GM15510 (cell line): ENCODE measurements around the gene MAGI2.

Experiments used
- POLR2A ChIP-seq: IDR thresholded peaks from 3 replicates; pipeline ENCODE4 v1.6.1; 2011; ENCODE audit warnings: borderline replicate concordance; ENCODE audit not compliant: insufficient read length; ENCODE audit errors: extremely low read depth

Gene MAGI2

GRCh38 chr7:78223598-78223997, 1229.9 kb downstream of the MAGI2 start:
- no peak for TF ChIP-seq POLR2A

DNA sequence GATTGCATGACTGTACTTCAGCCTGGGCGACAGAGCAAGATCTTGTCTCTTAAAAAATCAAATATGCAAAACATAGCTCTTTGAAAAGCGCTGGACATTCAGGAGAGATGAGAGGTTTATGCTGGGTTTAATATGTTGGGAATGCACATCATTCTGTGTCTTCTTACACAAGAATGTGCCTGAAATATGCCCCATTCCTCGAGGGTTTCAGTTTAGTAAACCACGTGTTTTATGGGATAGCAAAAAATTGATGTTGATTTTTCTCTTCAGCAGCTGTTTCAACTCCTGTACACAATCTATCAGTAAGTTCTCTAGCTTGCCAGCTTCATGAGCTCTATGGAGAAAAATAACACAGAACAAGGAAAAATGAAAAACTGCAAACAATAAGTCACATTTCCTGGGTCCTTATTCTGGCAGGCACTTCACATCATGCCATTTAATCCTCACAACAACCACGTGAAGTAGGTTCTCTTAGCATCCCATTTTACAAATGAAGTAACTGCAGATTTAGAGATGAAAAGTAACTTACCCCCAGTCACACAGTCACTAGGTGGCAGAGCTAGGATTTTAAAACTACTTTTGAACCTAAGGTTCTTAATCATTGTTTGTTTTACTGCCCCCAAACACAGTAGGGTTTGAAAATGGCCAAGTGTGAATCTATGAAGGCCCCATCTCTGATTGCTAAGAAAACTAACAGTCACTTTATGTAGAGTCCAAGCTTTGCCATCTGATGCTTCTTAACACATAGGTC, 1231.3 kb downstream of the MAGI2 start:
- no peak for TF ChIP-seq POLR2A

DNA sequence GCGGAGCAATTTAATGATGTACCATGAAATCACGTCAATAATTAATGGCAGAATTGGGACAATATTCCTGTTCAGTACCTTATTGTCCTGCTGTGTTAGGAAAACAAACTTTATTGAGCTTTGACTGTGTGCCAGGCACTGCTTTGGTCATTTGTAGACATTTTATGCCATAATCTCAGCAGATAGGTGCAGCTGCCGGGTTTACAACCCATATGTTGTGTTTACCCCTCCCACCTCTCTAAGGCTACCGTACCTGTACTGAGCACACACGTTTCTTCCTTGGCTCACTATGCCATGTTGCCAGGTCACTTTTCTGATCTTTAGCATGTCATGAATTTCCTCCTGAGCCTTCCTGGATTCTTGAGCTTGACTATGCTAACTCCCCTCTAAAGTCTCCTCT, 1232.7 kb downstream of the MAGI2 start:
- TF ChIP-seq POLR2A: no peak

GRCh38 chr7:78218876-78219275, 1234.6 kb downstream of the MAGI2 start:
- TF ChIP-seq POLR2A: no peak

- no peak for TF ChIP-seq POLR2A
These were observed 1235.4 kb downstream of the MAGI2 start for GRCh38 chr7:78218051-78218450.

DNA sequence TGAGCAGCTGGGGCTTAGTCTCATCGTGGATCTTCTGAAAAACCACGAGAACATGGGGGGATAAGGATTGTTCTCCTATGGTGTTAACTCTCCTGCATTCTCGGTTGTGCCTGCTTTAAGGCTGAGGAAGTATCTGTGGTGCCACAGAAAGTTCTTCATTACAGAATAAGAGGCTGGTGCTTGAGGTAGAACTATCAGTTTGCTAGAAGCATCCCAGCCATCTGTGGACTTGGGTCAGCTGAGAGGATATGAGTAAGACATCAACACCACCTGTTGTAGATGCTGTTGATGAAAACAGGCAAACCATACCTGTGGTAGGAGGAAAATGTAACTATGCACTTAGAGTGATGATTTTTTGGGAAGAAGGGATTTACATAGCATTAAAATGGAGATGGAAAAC, 1238.3 kb downstream of the MAGI2 start:
- no peak for TF ChIP-seq POLR2A

DNA sequence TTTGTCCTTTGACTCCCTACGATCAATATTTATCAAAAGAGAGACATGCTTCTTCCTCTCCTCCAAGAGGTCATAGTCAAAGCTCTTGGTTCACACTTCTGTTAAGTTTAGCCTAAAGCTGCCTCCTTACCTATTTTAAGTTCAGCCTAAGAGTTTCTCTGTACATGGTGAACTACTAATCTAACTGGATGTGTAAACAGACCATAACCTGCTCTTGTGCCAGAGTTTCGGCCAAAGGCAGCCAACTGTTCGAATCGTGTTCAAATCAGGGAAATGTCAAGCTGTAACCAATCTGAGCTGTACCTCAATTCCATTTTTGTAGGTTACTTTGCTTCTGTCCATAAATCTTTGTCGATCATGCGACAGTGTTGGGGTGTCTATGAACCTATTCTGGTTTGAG, 1240.1 kb downstream of the MAGI2 start:
- TF ChIP-seq POLR2A: no peak

DNA sequence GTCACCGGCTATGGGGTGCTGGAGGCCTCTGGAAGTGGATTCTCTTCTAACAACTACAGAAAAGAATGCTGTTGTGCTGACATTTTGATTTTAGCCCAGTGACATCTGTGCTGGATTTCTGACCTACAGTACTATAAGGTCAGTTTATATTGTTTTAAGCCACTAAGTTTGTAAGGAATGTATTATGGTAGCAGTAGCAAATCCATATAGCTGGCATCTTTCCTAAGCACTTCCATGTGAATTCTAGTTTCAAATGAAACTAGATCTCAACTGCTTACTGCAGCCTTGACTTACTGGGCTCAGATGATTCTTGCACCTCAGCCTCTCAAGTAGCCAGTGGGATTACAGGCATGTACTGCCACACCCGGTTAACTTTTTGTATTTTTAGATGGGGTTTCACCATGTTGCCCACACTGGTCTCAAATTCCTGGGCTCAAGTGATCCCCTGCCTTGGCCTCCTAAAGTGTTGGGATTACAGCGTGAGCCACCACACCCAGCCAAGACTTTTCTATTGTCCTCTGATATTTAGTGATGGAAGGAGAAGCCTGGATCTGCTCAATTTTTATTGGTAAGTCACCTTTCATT, 1240.9 kb downstream of the MAGI2 start:
- no peak for TF ChIP-seq POLR2A

GRCh38 chr7:78207269-78207668, 1246.2 kb downstream of the MAGI2 start:
- no peak for TF ChIP-seq POLR2A

GRCh38 chr7:78206769-78207168, 1246.7 kb downstream of the MAGI2 start:
- no peak for TF ChIP-seq POLR2A

DNA sequence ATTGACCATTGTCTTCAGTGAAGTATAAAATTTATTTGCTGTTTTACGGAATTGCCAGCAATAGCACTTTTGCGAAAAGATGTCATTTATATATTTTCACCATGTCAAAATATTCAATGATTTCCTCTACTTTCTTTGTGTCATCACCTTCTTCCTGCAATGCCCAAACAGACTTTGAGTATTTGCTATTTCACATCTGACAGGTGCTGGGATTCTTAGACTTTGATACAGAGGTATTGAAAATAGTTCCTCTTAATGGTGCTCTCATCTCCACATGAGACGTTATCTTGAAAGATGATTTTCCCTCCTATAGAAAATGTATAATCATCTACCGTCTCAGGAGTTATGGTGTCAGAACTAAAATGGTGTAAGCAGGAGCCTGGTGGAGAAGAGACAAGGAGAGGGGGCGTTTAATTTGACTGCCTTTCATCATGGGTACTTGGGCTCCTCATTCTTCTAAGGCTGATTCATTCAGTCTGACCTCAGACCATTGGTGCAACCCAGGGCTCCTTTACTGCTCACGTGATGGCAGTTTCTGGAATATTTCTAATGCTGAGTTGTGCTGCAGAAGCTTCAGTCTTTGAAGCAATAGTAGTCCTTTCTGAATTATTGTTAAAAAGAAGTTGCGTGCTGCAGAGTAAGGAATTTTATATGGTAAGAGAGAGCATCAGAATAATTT, 1250.3 kb downstream of the MAGI2 start:
- TF ChIP-seq POLR2A: no peak

GRCh38 chr7:78198756-78199155, 1254.7 kb downstream of the MAGI2 start:
- no peak for TF ChIP-seq POLR2A

DNA sequence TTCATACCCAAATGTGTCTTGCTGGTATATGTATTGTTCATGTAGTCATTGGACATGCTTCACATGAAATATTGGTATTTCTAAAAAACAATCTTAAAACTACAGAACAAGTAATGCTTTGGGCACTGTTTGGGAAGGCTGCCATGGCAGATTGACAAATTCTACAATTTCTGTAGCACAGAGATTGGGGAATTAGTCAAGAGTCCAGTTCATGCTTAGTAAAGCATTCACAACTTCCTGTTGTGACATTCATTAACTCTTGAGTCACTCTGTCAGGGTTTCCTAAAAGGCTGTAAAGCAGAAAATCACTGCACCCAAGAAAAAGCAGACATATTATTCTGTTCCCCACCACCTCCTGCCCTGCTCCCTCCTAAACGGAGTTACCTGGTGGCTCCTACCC, 1256.0 kb downstream of the MAGI2 start:
- TF ChIP-seq POLR2A: no peak

DNA sequence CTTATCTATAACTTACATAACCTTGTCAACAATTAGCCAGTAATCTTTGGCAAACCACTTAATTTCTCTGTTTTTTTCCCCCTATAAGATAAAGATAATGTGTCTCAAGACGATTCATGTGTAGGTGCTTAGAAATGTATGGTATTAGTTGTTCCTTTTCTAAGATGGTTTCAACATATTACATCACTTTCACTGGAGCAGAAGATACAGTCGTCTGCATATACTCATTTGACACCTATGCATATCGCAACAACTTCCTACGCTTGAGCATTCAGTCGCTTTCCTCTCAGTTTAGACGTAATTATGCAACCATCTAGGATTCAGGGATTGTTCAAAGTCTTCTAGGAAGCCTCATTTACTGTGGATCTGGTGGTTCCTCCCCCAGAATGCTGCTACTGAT, 1258.2 kb downstream of the MAGI2 start:
- no peak for TF ChIP-seq POLR2A

- TF ChIP-seq POLR2A: no peak
These were observed 1258.9 kb downstream of the MAGI2 start for GRCh38 chr7:78194611-78195010.
